Body of pancreas (tissue), 4 donors: Measurements from ENCODE around the gene PPP1R2B.

Source experiments
- POLR2A ChIP-seq, 3 donors: fragments of 450-650 bp; IDR thresholded peaks; one replicate each; pipeline ENCODE4 v1.6.1; 2016; ENCODE audit warnings: antibody characterized with exemption in 3 of 3, mild to moderate bottlenecking in 2 of 3
- TF ChIP-seq, protein P1 (sequence below), 7 experiments: fragments of 450-650 bp in 4 of 7; fragments of 200-600 bp in 3 of 7; sonication (generic) in 3 of 7; IDR thresholded peaks; one replicate each; pipeline ENCODE4 v1.5.1; 2016 to 2019; ENCODE audit warnings: antibody characterized with exemption in 7 of 7

GRCh38 chr5:156883316-156883875 lies 33.3 kb downstream of the PPP1R2B start:
- TF ChIP-seq, protein P1, sequence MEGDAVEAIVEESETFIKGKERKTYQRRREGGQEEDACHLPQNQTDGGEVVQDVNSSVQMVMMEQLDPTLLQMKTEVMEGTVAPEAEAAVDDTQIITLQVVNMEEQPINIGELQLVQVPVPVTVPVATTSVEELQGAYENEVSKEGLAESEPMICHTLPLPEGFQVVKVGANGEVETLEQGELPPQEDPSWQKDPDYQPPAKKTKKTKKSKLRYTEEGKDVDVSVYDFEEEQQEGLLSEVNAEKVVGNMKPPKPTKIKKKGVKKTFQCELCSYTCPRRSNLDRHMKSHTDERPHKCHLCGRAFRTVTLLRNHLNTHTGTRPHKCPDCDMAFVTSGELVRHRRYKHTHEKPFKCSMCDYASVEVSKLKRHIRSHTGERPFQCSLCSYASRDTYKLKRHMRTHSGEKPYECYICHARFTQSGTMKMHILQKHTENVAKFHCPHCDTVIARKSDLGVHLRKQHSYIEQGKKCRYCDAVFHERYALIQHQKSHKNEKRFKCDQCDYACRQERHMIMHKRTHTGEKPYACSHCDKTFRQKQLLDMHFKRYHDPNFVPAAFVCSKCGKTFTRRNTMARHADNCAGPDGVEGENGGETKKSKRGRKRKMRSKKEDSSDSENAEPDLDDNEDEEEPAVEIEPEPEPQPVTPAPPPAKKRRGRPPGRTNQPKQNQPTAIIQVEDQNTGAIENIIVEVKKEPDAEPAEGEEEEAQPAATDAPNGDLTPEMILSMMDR (IDR thresholded peaks at IDR 0.05), result no peak
- no peak for TF ChIP-seq POLR2A (IDR thresholded peaks at IDR 0.05)
